K562 (cell line): ENCODE results near the gene DBP. TPM values are rescaled to one million over a fixed set of nuclear protein-coding genes. Genes with fewer than 3 reads are reported as not detected.
A peak's percentile ranks its signal among the peaks of the same experiment; 100 is the strongest.

ENCODE experiments used
- BRD4 ChIP-seq: fragments of 200-600 bp; sonication (generic); IDR thresholded peaks from 2 replicates; pipeline ENCODE4 v1.6.1; 2017; ENCODE audit warnings: inconsistent platforms
- CXXC5 ChIP-seq: fragments of 250-450 bp; sonication (Bioruptor Pico); IDR thresholded peaks from 2 replicates; pipeline ENCODE4 v1.8.0; 2022; ENCODE audit warnings: inconsistent platforms, mild to moderate bottlenecking, moderate library complexity
- ETV1 ChIP-seq: fragments of 450-650 bp; conservative IDR thresholded peaks from 2 replicates; pipeline ENCODE4 v1.6.1; 2016; ENCODE audit warnings: missing genetic modification characterization, control low read depth, low read depth, missing compliant biosample characterization
- MYBL2 ChIP-seq, 2 experiments: fragments of 450-650 bp in 1 of 2; sonication (generic) in 1 of 2; formaldehyde crosslinking in 1 of 2; IDR thresholded peaks; 2 replicates each; pipeline versions ENCODE4 v1.6.1 to v1.8.1; 2017 to 2022; ENCODE audit warnings: borderline replicate concordance in 1 of 2, inconsistent platforms in 1 of 2, low read depth in 1 of 2, mild to moderate bottlenecking in 1 of 2, missing genetic modification reagents in 1 of 2, moderate library complexity in 1 of 2
- TBP ChIP-seq: optimal IDR thresholded peaks from 2 replicates; pipeline ENCODE3; 2011; ENCODE audit warnings: low read depth, low read length, improper control_type of control experiment
- ZNF133 ChIP-seq: fragments of 250-450 bp; sonication (Bioruptor Pico); IDR thresholded peaks from 2 replicates; pipeline ENCODE4 v1.4.0; 2020; ENCODE audit warnings: mild to moderate bottlenecking
- polyA plus RNA-seq, 8 experiments: library from polyadenylated mRNA; depleted of rRNA in 4 of 8; stranded (reverse) in 5 of 8; unstranded in 3 of 8; fragments of >200 nt; fragmentation: Nextera tagmentation in 2 of 8; fragmentation: Illumina TruSeq in 1 of 8; extraction: Ambion mirVana in 2 of 8; extraction: Trizol in 1 of 8; gene quantifications; 2 replicates each; pipeline versions ENCODE4 v1.2.1 to v1.2.3, GENCODE V29; 2011 to 2014; ENCODE audit warnings: inconsistent platforms in 1 of 8, missing spikeins in 1 of 8
- total RNA-seq, 7 experiments: library from RNA; depleted of rRNA in 6 of 7; stranded (reverse); fragments of >200 nt in 6 of 7; fragmentation: Illumina TruSeq in 2 of 7; extraction: Trizol in 2 of 7; gene quantifications; 2 replicates each; pipeline versions ENCODE4 v1.2.1 to v1.2.3, GENCODE V29; 2011 to 2021; ENCODE audit warnings: low replicate concordance in 1 of 7
- TF ChIP-seq, protein P1 (sequence below): fragments of 450-650 bp; formaldehyde crosslinking; IDR thresholded peaks from 2 replicates; pipeline ENCODE4 v1.4.0; 2020; ENCODE audit warnings: mild to moderate bottlenecking, moderate library complexity
- TF ChIP-seq, protein P2 (sequence below): fragments of 250-450 bp; sonication (Bioruptor Pico); IDR thresholded peaks from 2 replicates; pipeline ENCODE4 v1.4.0; 2020
- TF ChIP-seq, protein P3 (sequence below): IDR thresholded peaks from 2 replicates; pipeline ENCODE4 v1.6.1; 2011; ENCODE audit warnings: borderline replicate concordance, low read depth, mild to moderate bottlenecking, moderate library complexity, low read length; ENCODE audit not compliant: insufficient read depth, poor library complexity, severe bottlenecking
- TF ChIP-seq, protein P4 (sequence below): fragments of 250-450 bp; sonication (Bioruptor Pico); IDR thresholded peaks from 2 replicates; pipeline ENCODE4 v1.5.0; 2020; ENCODE audit warnings: mild to moderate bottlenecking
- TF ChIP-seq, protein P5 (sequence below), 3 experiments: IDR thresholded peaks in 2 of 3; conservative IDR thresholded peaks in 1 of 3; 2 replicates each; pipeline ENCODE4 v1.5.1; 2011 to 2012; ENCODE audit warnings: low read length in 3 of 3, mild to moderate bottlenecking in 3 of 3, control low read depth in 2 of 3, improper control_type of control experiment in 1 of 3, inconsistent platforms in 1 of 3, low read depth in 1 of 3, mixed read lengths in 1 of 3, moderate library complexity in 1 of 3; ENCODE audit not compliant: insufficient read depth in 2 of 3
- TF ChIP-seq, protein P6 (sequence below): fragments of 250-450 bp; sonication (Bioruptor Pico); IDR thresholded peaks from 2 replicates; pipeline ENCODE4 v1.4.0; 2020

Gene DBP
- total and polyA plus RNA-seq, 9 of the 15 experiments (the other 6 are each of a cell fraction or from before 2014, with no cell fraction given) = 0.25 to 5.5 (median 1.8) TPM

DNA sequence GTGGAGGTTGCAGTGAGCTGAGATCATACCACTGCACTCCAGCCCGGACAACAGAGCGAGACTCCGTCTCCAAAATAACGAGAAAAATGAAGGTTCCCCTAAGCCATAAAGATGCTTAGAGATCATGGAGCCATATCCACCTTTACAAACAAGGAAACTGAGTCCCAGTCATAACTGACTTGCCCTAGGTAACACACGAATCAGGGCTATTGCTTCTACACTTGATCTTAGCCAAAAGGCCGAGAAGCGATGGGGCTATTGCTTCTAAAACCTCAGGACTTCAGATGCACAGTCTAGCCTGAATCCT lies 3.2 kb downstream of the DBP start (continued):
- TF ChIP-seq, protein P1, sequence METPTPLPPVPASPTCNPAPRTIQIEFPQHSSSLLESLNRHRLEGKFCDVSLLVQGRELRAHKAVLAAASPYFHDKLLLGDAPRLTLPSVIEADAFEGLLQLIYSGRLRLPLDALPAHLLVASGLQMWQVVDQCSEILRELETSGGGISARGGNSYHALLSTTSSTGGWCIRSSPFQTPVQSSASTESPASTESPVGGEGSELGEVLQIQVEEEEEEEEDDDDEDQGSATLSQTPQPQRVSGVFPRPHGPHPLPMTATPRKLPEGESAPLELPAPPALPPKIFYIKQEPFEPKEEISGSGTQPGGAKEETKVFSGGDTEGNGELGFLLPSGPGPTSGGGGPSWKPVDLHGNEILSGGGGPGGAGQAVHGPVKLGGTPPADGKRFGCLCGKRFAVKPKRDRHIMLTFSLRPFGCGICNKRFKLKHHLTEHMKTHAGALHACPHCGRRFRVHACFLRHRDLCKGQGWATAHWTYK = peak; percentile 59; the same call in 1 of the 2 replicates
- TF ChIP-seq BRD4 (no peak), ETV1 (tag) (no peak), MYBL2 (IDR thresholded peaks at IDR 0.05; ENCODE audit: low read depth) (no peak), MYBL2 (CRISPR knock-in tag; IDR thresholded peaks at IDR 0.05; ENCODE audit: borderline replicate concordance) (no peak), ZNF133 (no peak), TBP (no peak), CXXC5 (no peak)
- TF ChIP-seq, protein P2, sequence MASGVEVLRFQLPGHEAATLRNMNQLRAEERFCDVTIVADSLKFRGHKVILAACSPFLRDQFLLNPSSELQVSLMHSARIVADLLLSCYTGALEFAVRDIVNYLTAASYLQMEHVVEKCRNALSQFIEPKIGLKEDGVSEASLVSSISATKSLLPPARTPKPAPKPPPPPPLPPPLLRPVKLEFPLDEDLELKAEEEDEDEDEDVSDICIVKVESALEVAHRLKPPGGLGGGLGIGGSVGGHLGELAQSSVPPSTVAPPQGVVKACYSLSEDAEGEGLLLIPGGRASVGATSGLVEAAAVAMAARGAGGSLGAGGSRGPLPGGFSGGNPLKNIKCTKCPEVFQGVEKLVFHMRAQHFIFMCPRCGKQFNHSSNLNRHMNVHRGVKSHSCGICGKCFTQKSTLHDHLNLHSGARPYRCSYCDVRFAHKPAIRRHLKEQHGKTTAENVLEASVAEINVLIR (CRISPR knock-in tag) = peak; percentile 25; the same call in 1 of the 2 replicates
- TF ChIP-seq, protein P3, sequence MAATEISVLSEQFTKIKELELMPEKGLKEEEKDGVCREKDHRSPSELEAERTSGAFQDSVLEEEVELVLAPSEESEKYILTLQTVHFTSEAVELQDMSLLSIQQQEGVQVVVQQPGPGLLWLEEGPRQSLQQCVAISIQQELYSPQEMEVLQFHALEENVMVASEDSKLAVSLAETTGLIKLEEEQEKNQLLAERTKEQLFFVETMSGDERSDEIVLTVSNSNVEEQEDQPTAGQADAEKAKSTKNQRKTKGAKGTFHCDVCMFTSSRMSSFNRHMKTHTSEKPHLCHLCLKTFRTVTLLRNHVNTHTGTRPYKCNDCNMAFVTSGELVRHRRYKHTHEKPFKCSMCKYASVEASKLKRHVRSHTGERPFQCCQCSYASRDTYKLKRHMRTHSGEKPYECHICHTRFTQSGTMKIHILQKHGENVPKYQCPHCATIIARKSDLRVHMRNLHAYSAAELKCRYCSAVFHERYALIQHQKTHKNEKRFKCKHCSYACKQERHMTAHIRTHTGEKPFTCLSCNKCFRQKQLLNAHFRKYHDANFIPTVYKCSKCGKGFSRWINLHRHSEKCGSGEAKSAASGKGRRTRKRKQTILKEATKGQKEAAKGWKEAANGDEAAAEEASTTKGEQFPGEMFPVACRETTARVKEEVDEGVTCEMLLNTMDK = no peak
- TF ChIP-seq, protein P4, sequence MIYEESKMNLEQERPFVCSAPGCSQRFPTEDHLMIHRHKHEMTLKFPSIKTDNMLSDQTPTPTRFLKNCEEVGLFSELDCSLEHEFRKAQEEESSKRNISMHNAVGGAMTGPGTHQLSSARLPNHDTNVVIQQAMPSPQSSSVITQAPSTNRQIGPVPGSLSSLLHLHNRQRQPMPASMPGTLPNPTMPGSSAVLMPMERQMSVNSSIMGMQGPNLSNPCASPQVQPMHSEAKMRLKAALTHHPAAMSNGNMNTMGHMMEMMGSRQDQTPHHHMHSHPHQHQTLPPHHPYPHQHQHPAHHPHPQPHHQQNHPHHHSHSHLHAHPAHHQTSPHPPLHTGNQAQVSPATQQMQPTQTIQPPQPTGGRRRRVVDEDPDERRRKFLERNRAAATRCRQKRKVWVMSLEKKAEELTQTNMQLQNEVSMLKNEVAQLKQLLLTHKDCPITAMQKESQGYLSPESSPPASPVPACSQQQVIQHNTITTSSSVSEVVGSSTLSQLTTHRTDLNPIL = no peak
- TF ChIP-seq, protein P5, sequence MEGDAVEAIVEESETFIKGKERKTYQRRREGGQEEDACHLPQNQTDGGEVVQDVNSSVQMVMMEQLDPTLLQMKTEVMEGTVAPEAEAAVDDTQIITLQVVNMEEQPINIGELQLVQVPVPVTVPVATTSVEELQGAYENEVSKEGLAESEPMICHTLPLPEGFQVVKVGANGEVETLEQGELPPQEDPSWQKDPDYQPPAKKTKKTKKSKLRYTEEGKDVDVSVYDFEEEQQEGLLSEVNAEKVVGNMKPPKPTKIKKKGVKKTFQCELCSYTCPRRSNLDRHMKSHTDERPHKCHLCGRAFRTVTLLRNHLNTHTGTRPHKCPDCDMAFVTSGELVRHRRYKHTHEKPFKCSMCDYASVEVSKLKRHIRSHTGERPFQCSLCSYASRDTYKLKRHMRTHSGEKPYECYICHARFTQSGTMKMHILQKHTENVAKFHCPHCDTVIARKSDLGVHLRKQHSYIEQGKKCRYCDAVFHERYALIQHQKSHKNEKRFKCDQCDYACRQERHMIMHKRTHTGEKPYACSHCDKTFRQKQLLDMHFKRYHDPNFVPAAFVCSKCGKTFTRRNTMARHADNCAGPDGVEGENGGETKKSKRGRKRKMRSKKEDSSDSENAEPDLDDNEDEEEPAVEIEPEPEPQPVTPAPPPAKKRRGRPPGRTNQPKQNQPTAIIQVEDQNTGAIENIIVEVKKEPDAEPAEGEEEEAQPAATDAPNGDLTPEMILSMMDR (IDR thresholded peaks at IDR 0.05 in 2 of 3, conservative IDR thresholded peaks at IDR 0.05 in 1 of 3; ENCODE audit: insufficient read depth in 2 of 3, low read depth in 1 of 3, low read length in 3 of 3) = no peak
- TF ChIP-seq, protein P6, sequence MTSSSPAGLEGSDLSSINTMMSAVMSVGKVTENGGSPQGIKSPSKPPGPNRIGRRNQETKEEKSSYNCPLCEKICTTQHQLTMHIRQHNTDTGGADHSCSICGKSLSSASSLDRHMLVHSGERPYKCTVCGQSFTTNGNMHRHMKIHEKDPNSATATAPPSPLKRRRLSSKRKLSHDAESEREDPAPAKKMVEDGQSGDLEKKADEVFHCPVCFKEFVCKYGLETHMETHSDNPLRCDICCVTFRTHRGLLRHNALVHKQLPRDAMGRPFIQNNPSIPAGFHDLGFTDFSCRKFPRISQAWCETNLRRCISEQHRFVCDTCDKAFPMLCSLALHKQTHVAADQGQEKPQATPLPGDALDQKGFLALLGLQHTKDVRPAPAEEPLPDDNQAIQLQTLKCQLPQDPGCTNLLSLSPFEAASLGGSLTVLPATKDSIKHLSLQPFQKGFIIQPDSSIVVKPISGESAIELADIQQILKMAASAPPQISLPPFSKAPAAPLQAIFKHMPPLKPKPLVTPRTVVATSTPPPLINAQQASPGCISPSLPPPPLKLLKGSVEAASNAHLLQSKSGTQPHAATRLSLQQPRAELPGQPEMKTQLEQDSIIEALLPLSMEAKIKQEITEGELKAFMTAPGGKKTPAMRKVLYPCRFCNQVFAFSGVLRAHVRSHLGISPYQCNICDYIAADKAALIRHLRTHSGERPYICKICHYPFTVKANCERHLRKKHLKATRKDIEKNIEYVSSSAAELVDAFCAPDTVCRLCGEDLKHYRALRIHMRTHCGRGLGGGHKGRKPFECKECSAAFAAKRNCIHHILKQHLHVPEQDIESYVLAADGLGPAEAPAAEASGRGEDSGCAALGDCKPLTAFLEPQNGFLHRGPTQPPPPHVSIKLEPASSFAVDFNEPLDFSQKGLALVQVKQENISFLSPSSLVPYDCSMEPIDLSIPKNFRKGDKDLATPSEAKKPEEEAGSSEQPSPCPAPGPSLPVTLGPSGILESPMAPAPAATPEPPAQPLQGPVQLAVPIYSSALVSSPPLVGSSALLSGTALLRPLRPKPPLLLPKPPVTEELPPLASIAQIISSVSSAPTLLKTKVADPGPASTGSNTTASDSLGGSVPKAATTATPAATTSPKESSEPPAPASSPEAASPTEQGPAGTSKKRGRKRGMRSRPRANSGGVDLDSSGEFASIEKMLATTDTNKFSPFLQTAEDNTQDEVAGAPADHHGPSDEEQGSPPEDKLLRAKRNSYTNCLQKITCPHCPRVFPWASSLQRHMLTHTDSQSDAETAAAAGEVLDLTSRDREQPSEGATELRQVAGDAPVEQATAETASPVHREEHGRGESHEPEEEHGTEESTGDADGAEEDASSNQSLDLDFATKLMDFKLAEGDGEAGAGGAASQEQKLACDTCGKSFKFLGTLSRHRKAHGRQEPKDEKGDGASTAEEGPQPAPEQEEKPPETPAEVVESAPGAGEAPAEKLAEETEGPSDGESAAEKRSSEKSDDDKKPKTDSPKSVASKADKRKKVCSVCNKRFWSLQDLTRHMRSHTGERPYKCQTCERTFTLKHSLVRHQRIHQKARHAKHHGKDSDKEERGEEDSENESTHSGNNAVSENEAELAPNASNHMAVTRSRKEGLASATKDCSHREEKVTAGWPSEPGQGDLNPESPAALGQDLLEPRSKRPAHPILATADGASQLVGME = 0 out of 2 replicates have a peak, but pooled peaks have one; percentile 18
